ENCODE measurements around the gene GPR21.

GPR21 gene

GRCh38 chr9:123034881-123035510 is 1.5 kb downstream of the GPR21 start:
- no peak for DNase-seq

GRCh38 chr9:123035791-123036190 is 2.3 kb downstream of the GPR21 start:
- DNase-seq, result no peak

- no peak for DNase-seq
Observed at GRCh38 chr9:123036893-123037545, 3.6 kb downstream of the GPR21 start.

GRCh38 chr9:123039617-123040219 is 6.3 kb downstream of the GPR21 start:
- no peak for DNase-seq

- DNase-seq, result no peak
Observed at GRCh38 chr9:123040801-123041200, 7.3 kb downstream of the GPR21 start.

- no peak for DNase-seq
Observed at GRCh38 chr9:123041489-123041888, 8.0 kb downstream of the GPR21 start.

GRCh38 chr9:123043081-123043939 is 9.8 kb downstream of the GPR21 start:
- DNase-seq, result no peak

GRCh38 chr9:123044586-123044985 is 11.1 kb downstream of the GPR21 start:
- no peak for DNase-seq

GRCh38 chr9:123046406-123047195 is 13.1 kb downstream of the GPR21 start:
- no peak for DNase-seq

- no peak for DNase-seq
Observed at GRCh38 chr9:123048748-123049147, 15.3 kb downstream of the GPR21 start.

GRCh38 chr9:123049589-123050222 is 16.2 kb downstream of the GPR21 start:
- no peak for DNase-seq

GRCh38 chr9:123053046-123053445 is 19.6 kb downstream of the GPR21 start:
- DNase-seq, result no peak

- DNase-seq, result no peak
Observed at GRCh38 chr9:123053711-123054110, 20.2 kb downstream of the GPR21 start.

- no peak for DNase-seq
Observed at GRCh38 chr9:123058834-123059233, 25.4 kb downstream of the GPR21 start.

GRCh38 chr9:123059472-123060220 is 26.2 kb downstream of the GPR21 start:
- no peak for DNase-seq

GRCh38 chr9:123061216-123061615 is 27.7 kb downstream of the GPR21 start:
- no peak for DNase-seq

- no peak for DNase-seq
Observed at GRCh38 chr9:123062351-123063176, 29.1 kb downstream of the GPR21 start.

- no peak for DNase-seq
Observed at GRCh38 chr9:123063177-123063598, 29.7 kb downstream of the GPR21 start.

- no peak for DNase-seq
Observed at GRCh38 chr9:123063896-123064295, 30.4 kb downstream of the GPR21 start.

GRCh38 chr9:123064716-123065115 is 31.2 kb downstream of the GPR21 start:
- DNase-seq, result no peak

All from CD4-positive, alpha-beta T cell treated with Interleukin-15 for 1 hour (primary cell).